K562 (cell line): ENCODE data around the gene DIP2C. TPM values are rescaled to one million over a fixed set of nuclear protein-coding genes. Genes with fewer than 3 reads are reported as not detected.

ENCODE experiments used
- ATAC-seq: fragments of 200-7000 bp; cut with Tn5 transposase; 3 replicates; pipeline ENCODE4 v1.9.1; 2020; ENCODE audit warnings: moderate library complexity
- BruUV-seq: library from RNA; stranded (reverse); fragments of 400-500 nt; replicated peaks from 2 replicates; lab custom pipeline; 2021; lab: Mats Ljungman, UMichigan
- CTCF ChIA-PET: fragments of 300-600 bp; formaldehyde crosslinking; extraction: SDS; loops from one replicate; lab custom pipeline; 2021; ENCODE audit warnings: low intra/inter-chr PET ratio; lab: Yijun Ruan, JAX
- POLR2A ChIA-PET: fragments of 300-600, 350-650 bp; sonication (Branson Sonifier 250); formaldehyde crosslinking; extraction: SDS; loops from one replicate; lab custom pipeline; 2021; ENCODE audit warnings: antibody characterized with exemption, inconsistent platforms; lab: Yijun Ruan, JAX
- DNase-seq, 4 experiments: peaks; one replicate each; pipeline versions ENCODE4 v3.0.0 to v3.0.0-alpha.2; 2011 to 2018; ENCODE audit warnings: low spot score in 3 of 4, mixed read lengths in 3 of 4; ENCODE audit errors: extremely low read depth in 1 of 4
- FAIRE-seq: peaks from 2 replicates; lab custom pipeline; 2011; peaks lifted over from hg19 to GRCh38; lab: Jason Lieb, UNC
- H2AFZ ChIP-seq: 2 replicates; pipeline ENCODE4 v1.6.0; 2011; ENCODE audit warnings: low read depth, low read length, control low read depth, inconsistent platforms
- H3K27ac ChIP-seq: fragments of 200-600 bp; 3 replicates; pipeline ENCODE4 v1.8.0; 2011; ENCODE audit warnings: low read depth, mild to moderate bottlenecking, control low read depth, inconsistent platforms, low read length, moderate library complexity, mixed read lengths; ENCODE audit errors: extremely low read depth
- H3K27me3 ChIP-seq, 2 experiments: fragments of 300-600 bp in 1 of 2; 2 replicates in 1 of 2; 3 replicates in 1 of 2; pipeline versions ENCODE4 v1.6.0 to v1.8.0; 2011; ENCODE audit warnings: inconsistent platforms in 2 of 2, low read length in 2 of 2, mild to moderate bottlenecking in 1 of 2, mixed read lengths in 1 of 2, moderate library complexity in 1 of 2; ENCODE audit not compliant: control insufficient read depth in 2 of 2, insufficient read depth in 2 of 2
- H3K36me3 ChIP-seq: fragments of 300-600 bp; 3 replicates; pipeline ENCODE4 v1.8.0; 2011; ENCODE audit warnings: mild to moderate bottlenecking, low read length, inconsistent platforms; ENCODE audit not compliant: control insufficient read depth, insufficient read depth
- H3K4me1 ChIP-seq, 2 experiments: fragments of 200-600 bp in 1 of 2; replicated peaks in 1 of 2; 2 replicates in 1 of 2; 3 replicates in 1 of 2; pipeline versions ENCODE4 v1.5.1 to v1.8.0; 2011; ENCODE audit warnings: inconsistent platforms in 2 of 2, low read length in 2 of 2, mild to moderate bottlenecking in 1 of 2, mixed read lengths in 1 of 2, moderate library complexity in 1 of 2; ENCODE audit not compliant: control insufficient read depth in 2 of 2, insufficient read depth in 2 of 2
- H3K4me2 ChIP-seq: 2 replicates; pipeline ENCODE4 v1.6.1; 2011; ENCODE audit warnings: low read length, control low read depth, inconsistent platforms, mixed read lengths; ENCODE audit not compliant: insufficient read depth
- H3K4me3 ChIP-seq: fragments of 200-600 bp; sonication (generic), shearing (Covaris generic); 2 replicates; pipeline ENCODE4 v1.5.1; 2016; ENCODE audit warnings: control low read depth, inconsistent platforms
- H3K79me2 ChIP-seq: fragments of 200-600 bp; 3 replicates; pipeline ENCODE4 v1.8.0; 2011; ENCODE audit warnings: low read length, inconsistent platforms; ENCODE audit not compliant: control insufficient read depth, insufficient read depth
- H3K9ac ChIP-seq, 2 experiments: 2 replicates each; pipeline versions ENCODE4 v1.6.0 to v1.6.1; 2011; ENCODE audit warnings: low read depth in 2 of 2, low read length in 2 of 2, control low read depth in 1 of 2, inconsistent platforms in 1 of 2, mild to moderate bottlenecking in 1 of 2, mixed read lengths in 1 of 2; ENCODE audit not compliant: insufficient read depth in 1 of 2
- H3K9me1 ChIP-seq: one replicate; pipeline ENCODE4 v1.6.0; 2011; ENCODE audit warnings: inconsistent platforms, mild to moderate bottlenecking, low read length, moderate library complexity; ENCODE audit not compliant: control insufficient read depth, insufficient read depth
- H3K9me3 ChIP-seq: replicated peaks from 2 replicates; pipeline ENCODE4 v1.5.1; 2011; ENCODE audit warnings: low read depth, low read length, inconsistent platforms; ENCODE audit not compliant: control insufficient read depth, insufficient read depth
- H4K20me1 ChIP-seq: replicated peaks from 2 replicates; pipeline ENCODE4 v1.6.1; 2011; ENCODE audit warnings: low read length, inconsistent platforms, mixed read lengths; ENCODE audit not compliant: control insufficient read depth, insufficient read depth
- CTBP1 ChIP-seq: fragments of 450-650 bp; IDR thresholded peaks from 2 replicates; pipeline ENCODE4 v1.6.1; 2016; ENCODE audit warnings: borderline replicate concordance
- ESRRA ChIP-seq: fragments of 450-650 bp; IDR thresholded peaks from 2 replicates; pipeline ENCODE4 v1.6.1; 2014; ENCODE audit warnings: low read depth, mild to moderate bottlenecking, moderate library complexity, borderline replicate concordance
- IRF2 ChIP-seq: sonication (generic); formaldehyde crosslinking; IDR thresholded peaks from 2 replicates; pipeline ENCODE4 v1.8.1; 2022; ENCODE audit warnings: mild to moderate bottlenecking, missing genetic modification reagents
- ZNF133 ChIP-seq: fragments of 250-450 bp; sonication (Bioruptor Pico); IDR thresholded peaks from 2 replicates; pipeline ENCODE4 v1.4.0; 2020; ENCODE audit warnings: mild to moderate bottlenecking
- ZNF239 ChIP-seq: fragments of 250-450 bp; sonication (Bioruptor Pico); IDR thresholded peaks from 2 replicates; pipeline ENCODE4 v1.4.0; 2020; ENCODE audit warnings: mild to moderate bottlenecking
- ZZZ3 ChIP-seq: fragments of 450-650 bp; IDR thresholded peaks from 2 replicates; pipeline ENCODE4 v1.6.1; 2016; ENCODE audit warnings: antibody characterized with exemption, mild to moderate bottlenecking, moderate library complexity
- WGBS: fragments of 100-300 bp; shearing (Covaris generic); methylation state at CpG from one replicate; pipeline ENCODE4 v1.1.6; 2016; ENCODE audit warnings: low coverage, mixed read lengths; ENCODE audit not compliant: insufficient coverage; ENCODE audit errors: missing lambda C conversion rate; 5-methylcytosine and 5-hydroxymethylcytosine counted together
- in situ Hi-C: fragments of 300-500 bp; cut with MboI; formaldehyde crosslinking; loops from 4 replicates; pipeline ENCODE4 v1.15.0; 2018; ENCODE audit warnings: inconsistent platforms, mixed read lengths
- intact Hi-C: fragments of 100-400 bp; cut with micrococcal nuclease; formaldehyde crosslinking; loops from 2 replicates; pipeline ENCODE4 v1.14.2; 2022
- polyA plus RNA-seq, 8 experiments: library from polyadenylated mRNA; depleted of rRNA in 4 of 8; stranded (reverse) in 5 of 8; unstranded in 3 of 8; fragments of >200 nt; fragmentation: Nextera tagmentation in 2 of 8; fragmentation: Illumina TruSeq in 1 of 8; extraction: Ambion mirVana in 2 of 8; extraction: Trizol in 1 of 8; gene quantifications; 2 replicates each; pipeline versions ENCODE4 v1.2.1 to v1.2.3, GENCODE V29; 2011 to 2014; ENCODE audit warnings: inconsistent platforms in 1 of 8, missing spikeins in 1 of 8
- total RNA-seq, 7 experiments: library from RNA; depleted of rRNA in 6 of 7; stranded (reverse); fragments of >200 nt in 6 of 7; fragmentation: Illumina TruSeq in 2 of 7; extraction: Trizol in 2 of 7; gene quantifications; 2 replicates each; pipeline versions ENCODE4 v1.2.1 to v1.2.3, GENCODE V29; 2011 to 2021; ENCODE audit warnings: low replicate concordance in 1 of 7
- TF ChIP-seq, protein P1 (sequence below), 3 experiments: fragments of 200-800 bp in 1 of 3; fragments of 250-450 bp in 1 of 3; fragments of 450-650 bp in 1 of 3; sonication (Bioruptor Pico) in 1 of 3; sonication (Bioruptor generic) in 1 of 3; formaldehyde crosslinking in 1 of 3; IDR thresholded peaks; 2 replicates each; pipeline versions ENCODE4 v1.6.1 to v1.8.0; 2016 to 2022; ENCODE audit warnings: mild to moderate bottlenecking in 2 of 3, missing genetic modification characterization in 2 of 3, missing compliant biosample characterization in 1 of 3, moderate library complexity in 1 of 3

The DIP2C gene
- total and polyA plus RNA-seq, 9 of the 15 experiments (the other 6 are each of a cell fraction or from before 2014, with no cell fraction given) = 0.01 TPM; not detected in 8

DNA sequence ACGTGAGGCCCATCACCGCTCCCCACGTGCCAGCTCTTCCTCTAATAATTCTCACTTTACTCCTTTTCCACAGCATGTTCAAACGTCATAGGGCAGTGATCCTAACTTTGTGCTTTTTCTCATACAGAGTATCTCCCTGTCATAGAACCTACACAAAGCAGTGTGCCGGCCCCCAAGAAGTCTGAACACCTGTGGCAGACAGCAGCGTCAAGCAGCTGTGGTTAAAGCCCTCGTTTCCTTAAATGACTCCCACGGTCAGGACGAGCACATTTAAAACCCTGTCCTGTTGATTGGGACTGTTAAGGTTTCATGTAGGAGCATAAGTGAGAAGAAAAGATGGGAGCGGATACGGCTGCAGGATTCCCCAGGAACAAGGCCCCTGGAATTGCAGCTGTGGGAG is 267.2 kb downstream of the DIP2C start:
- DNase-seq (no peak), FAIRE-seq (no peak), ATAC-seq (no peak)
- H3K4me2 ChIP-seq = no peak overlapping the region
- H3K9me1 ChIP-seq = no peaks in the 10 kb centered on the region
- CTCF ChIA-PET = no interaction called here
- H3K27me3 ChIP-seq = peaks cover 38 to 55% of the 10 kb centered on the region in 2 experiments
- H3K9me3 ChIP-seq = no peaks in the 10 kb centered on the region
- WGBS = 0% methylated on average over 11 of the region's 11 CpGs
- no peaks in the 10 kb centered on the region for H3K36me3 ChIP-seq
- H2AFZ ChIP-seq = no peak overlapping the region
- H3K9ac ChIP-seq = no peak overlapping the region
- H3K4me1 ChIP-seq = peaks cover 0 to 3% of the 10 kb centered on the region in 2 experiments; a peak in 1 of 5 replicates
- H3K4me3 ChIP-seq = no peak overlapping the region
- in situ Hi-C loops (no loop called here), intact Hi-C loops (no loop called here)
- no peaks in the 10 kb centered on the region for H3K79me2 ChIP-seq
- H3K27ac ChIP-seq = no peak overlapping the region
- peaks cover 4% of the 10 kb centered on the region; the same call in 1 of the 2 replicates for H4K20me1 ChIP-seq
- TF ChIP-seq ZZZ3 = no peak
- no peak for TF ChIP-seq ESRRA
- no peak for TF ChIP-seq ZNF133
- TF ChIP-seq, all 486 proteins: peak for 0
- no TSS peak for BruUV-seq
- POLR2A ChIA-PET = interaction anchor here (1.2 kb wide), 1 partner anchor 13 kb away, joined by 4 read pairs; no protein-coding TSS in a partner anchor

DNA sequence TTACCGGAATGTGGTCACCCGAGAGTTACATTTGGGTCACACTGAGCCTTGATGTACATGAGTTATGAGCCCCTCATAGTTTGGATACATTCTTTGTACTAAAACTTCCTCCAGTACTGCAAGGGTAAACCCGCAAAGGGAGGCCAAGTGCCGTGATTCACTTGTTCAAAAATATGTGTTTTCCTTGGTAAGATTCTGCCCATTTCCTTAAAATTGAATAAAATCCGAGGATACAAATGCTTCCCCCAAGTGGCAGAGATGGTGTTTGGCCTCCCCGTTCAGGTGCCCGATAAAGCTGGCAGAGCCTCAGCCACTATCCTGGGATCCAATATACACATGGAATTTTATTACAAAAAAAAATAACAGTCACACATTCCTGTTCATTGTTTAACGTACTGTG is 268.3 kb downstream of the DIP2C start:
- Histone ChIP-seq H3K4me3 (no peak overlapping the region), H3K27me3 (peaks cover 38 to 59% of the 10 kb centered on the region in 2 experiments), H4K20me1 (peaks cover 4% of the 10 kb centered on the region), H3K4me1 (peaks cover 0 to 3% of the 10 kb centered on the region in 2 experiments; a peak in 2 of 5 replicates), H3K79me2 (no peaks in the 10 kb centered on the region), H2AFZ (no peak overlapping the region), H3K4me2 (no peak overlapping the region), H3K9me3 (no peaks in the 10 kb centered on the region), H3K36me3 (no peaks in the 10 kb centered on the region), H3K9ac (no peak overlapping the region), H3K9me1 (no peaks in the 10 kb centered on the region), H3K27ac (no peak overlapping the region)
- ATAC-seq (no peak), FAIRE-seq (no peak), DNase-seq (no peak)
- POLR2A ChIA-PET = no interaction called here
- no TSS peak for BruUV-seq
- intact Hi-C loops (no loop called here), in situ Hi-C loops (no loop called here)
- under 1% methylated on average over 8 of the region's 8 CpGs for WGBS
- TF ChIP-seq IRF2 (CRISPR knock-in tag) (no peak), CTBP1 (no peak), ZNF239 (CRISPR knock-in tag) (no peak)
- TF ChIP-seq, protein P1, sequence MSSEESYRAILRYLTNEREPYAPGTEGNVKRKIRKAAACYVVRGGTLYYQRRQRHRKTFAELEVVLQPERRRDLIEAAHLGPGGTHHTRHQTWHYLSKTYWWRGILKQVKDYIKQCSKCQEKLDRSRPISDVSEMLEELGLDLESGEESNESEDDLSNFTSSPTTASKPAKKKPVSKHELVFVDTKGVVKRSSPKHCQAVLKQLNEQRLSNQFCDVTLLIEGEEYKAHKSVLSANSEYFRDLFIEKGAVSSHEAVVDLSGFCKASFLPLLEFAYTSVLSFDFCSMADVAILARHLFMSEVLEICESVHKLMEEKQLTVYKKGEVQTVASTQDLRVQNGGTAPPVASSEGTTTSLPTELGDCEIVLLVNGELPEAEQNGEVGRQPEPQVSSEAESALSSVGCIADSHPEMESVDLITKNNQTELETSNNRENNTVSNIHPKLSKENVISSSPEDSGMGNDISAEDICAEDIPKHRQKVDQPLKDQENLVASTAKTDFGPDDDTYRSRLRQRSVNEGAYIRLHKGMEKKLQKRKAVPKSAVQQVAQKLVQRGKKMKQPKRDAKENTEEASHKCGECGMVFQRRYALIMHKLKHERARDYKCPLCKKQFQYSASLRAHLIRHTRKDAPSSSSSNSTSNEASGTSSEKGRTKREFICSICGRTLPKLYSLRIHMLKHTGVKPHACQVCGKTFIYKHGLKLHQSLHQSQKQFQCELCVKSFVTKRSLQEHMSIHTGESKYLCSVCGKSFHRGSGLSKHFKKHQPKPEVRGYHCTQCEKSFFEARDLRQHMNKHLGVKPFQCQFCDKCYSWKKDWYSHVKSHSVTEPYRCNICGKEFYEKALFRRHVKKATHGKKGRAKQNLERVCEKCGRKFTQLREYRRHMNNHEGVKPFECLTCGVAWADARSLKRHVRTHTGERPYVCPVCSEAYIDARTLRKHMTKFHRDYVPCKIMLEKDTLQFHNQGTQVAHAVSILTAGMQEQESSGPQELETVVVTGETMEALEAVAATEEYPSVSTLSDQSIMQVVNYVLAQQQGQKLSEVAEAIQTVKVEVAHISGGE (CRISPR knock-in tag; IDR thresholded peaks at IDR 0.05) = no peak
- CTCF ChIA-PET = no interaction called here
